K562 (cell line): Measurements from ENCODE around the gene GIMAP1. TPM values are rescaled to one million over a fixed set of nuclear protein-coding genes. Genes with fewer than 3 reads are reported as not detected.

Experiments
- ATAC-seq: fragments of 200-7000 bp; cut with Tn5 transposase; 3 replicates; pipeline ENCODE4 v1.9.1; 2020; ENCODE audit warnings: moderate library complexity
- BruUV-seq: library from RNA; stranded (reverse); fragments of 400-500 nt; replicated peaks from 2 replicates; lab custom pipeline; 2021; lab: Mats Ljungman, UMichigan
- CTCF ChIA-PET: fragments of 300-600 bp; formaldehyde crosslinking; extraction: SDS; loops from one replicate; lab custom pipeline; 2021; ENCODE audit warnings: low intra/inter-chr PET ratio; lab: Yijun Ruan, JAX
- POLR2A ChIA-PET: fragments of 300-600, 350-650 bp; sonication (Branson Sonifier 250); formaldehyde crosslinking; extraction: SDS; loops from one replicate; lab custom pipeline; 2021; ENCODE audit warnings: antibody characterized with exemption, inconsistent platforms; lab: Yijun Ruan, JAX
- DNase-seq, 4 experiments: peaks; one replicate each; pipeline versions ENCODE4 v3.0.0 to v3.0.0-alpha.2; 2011 to 2018; ENCODE audit warnings: low spot score in 3 of 4, mixed read lengths in 3 of 4; ENCODE audit errors: extremely low read depth in 1 of 4
- FAIRE-seq: peaks from 2 replicates; lab custom pipeline; 2011; peaks lifted over from hg19 to GRCh38; lab: Jason Lieb, UNC
- H2AFZ ChIP-seq: 2 replicates; pipeline ENCODE4 v1.6.0; 2011; ENCODE audit warnings: low read depth, low read length, control low read depth, inconsistent platforms
- H3K27ac ChIP-seq: fragments of 200-600 bp; 3 replicates; pipeline ENCODE4 v1.8.0; 2011; ENCODE audit warnings: low read depth, mild to moderate bottlenecking, control low read depth, inconsistent platforms, low read length, moderate library complexity, mixed read lengths; ENCODE audit errors: extremely low read depth
- H3K27me3 ChIP-seq, 2 experiments: fragments of 300-600 bp in 1 of 2; 2 replicates in 1 of 2; 3 replicates in 1 of 2; pipeline versions ENCODE4 v1.6.0 to v1.8.0; 2011; ENCODE audit warnings: inconsistent platforms in 2 of 2, low read length in 2 of 2, mild to moderate bottlenecking in 1 of 2, mixed read lengths in 1 of 2, moderate library complexity in 1 of 2; ENCODE audit not compliant: control insufficient read depth in 2 of 2, insufficient read depth in 2 of 2
- H3K36me3 ChIP-seq: fragments of 300-600 bp; 3 replicates; pipeline ENCODE4 v1.8.0; 2011; ENCODE audit warnings: mild to moderate bottlenecking, low read length, inconsistent platforms; ENCODE audit not compliant: control insufficient read depth, insufficient read depth
- H3K4me1 ChIP-seq, 2 experiments: fragments of 200-600 bp in 1 of 2; replicated peaks in 1 of 2; 2 replicates in 1 of 2; 3 replicates in 1 of 2; pipeline versions ENCODE4 v1.5.1 to v1.8.0; 2011; ENCODE audit warnings: inconsistent platforms in 2 of 2, low read length in 2 of 2, mild to moderate bottlenecking in 1 of 2, mixed read lengths in 1 of 2, moderate library complexity in 1 of 2; ENCODE audit not compliant: control insufficient read depth in 2 of 2, insufficient read depth in 2 of 2
- H3K4me2 ChIP-seq: 2 replicates; pipeline ENCODE4 v1.6.1; 2011; ENCODE audit warnings: low read length, control low read depth, inconsistent platforms, mixed read lengths; ENCODE audit not compliant: insufficient read depth
- H3K4me3 ChIP-seq: fragments of 200-600 bp; sonication (generic), shearing (Covaris generic); 2 replicates; pipeline ENCODE4 v1.5.1; 2016; ENCODE audit warnings: control low read depth, inconsistent platforms
- H3K79me2 ChIP-seq: fragments of 200-600 bp; 3 replicates; pipeline ENCODE4 v1.8.0; 2011; ENCODE audit warnings: low read length, inconsistent platforms; ENCODE audit not compliant: control insufficient read depth, insufficient read depth
- H3K9ac ChIP-seq, 2 experiments: 2 replicates each; pipeline versions ENCODE4 v1.6.0 to v1.6.1; 2011; ENCODE audit warnings: low read depth in 2 of 2, low read length in 2 of 2, control low read depth in 1 of 2, inconsistent platforms in 1 of 2, mild to moderate bottlenecking in 1 of 2, mixed read lengths in 1 of 2; ENCODE audit not compliant: insufficient read depth in 1 of 2
- H3K9me1 ChIP-seq: one replicate; pipeline ENCODE4 v1.6.0; 2011; ENCODE audit warnings: inconsistent platforms, mild to moderate bottlenecking, low read length, moderate library complexity; ENCODE audit not compliant: control insufficient read depth, insufficient read depth
- H3K9me3 ChIP-seq: replicated peaks from 2 replicates; pipeline ENCODE4 v1.5.1; 2011; ENCODE audit warnings: low read depth, low read length, inconsistent platforms; ENCODE audit not compliant: control insufficient read depth, insufficient read depth
- H4K20me1 ChIP-seq: replicated peaks from 2 replicates; pipeline ENCODE4 v1.6.1; 2011; ENCODE audit warnings: low read length, inconsistent platforms, mixed read lengths; ENCODE audit not compliant: control insufficient read depth, insufficient read depth
- BRD4 ChIP-seq: fragments of 200-600 bp; sonication (generic); IDR thresholded peaks from 2 replicates; pipeline ENCODE4 v1.6.1; 2017; ENCODE audit warnings: inconsistent platforms
- CEBPB ChIP-seq: fragments of 450-650 bp; IDR thresholded peaks from 2 replicates; pipeline ENCODE4 v1.6.1; 2016; ENCODE audit warnings: missing genetic modification characterization, missing compliant biosample characterization
- CEBPG ChIP-seq, 3 experiments: fragments of 200-800 bp in 1 of 3; sonication (Bioruptor generic) in 1 of 3; sonication (generic) in 1 of 3; formaldehyde crosslinking in 1 of 3; IDR thresholded peaks in 2 of 3; conservative IDR thresholded peaks in 1 of 3; 2 replicates each; pipeline versions ENCODE4 v1.6.1 to v1.8.0; 2016 to 2022; ENCODE audit warnings: missing compliant biosample characterization in 2 of 3, missing genetic modification characterization in 2 of 3, mild to moderate bottlenecking in 1 of 3, missing genetic modification reagents in 1 of 3
- FOXA3 ChIP-seq, 2 experiments: fragments of 450-650 bp in 1 of 2; sonication (generic) in 1 of 2; formaldehyde crosslinking; IDR thresholded peaks in 1 of 2; conservative IDR thresholded peaks in 1 of 2; 2 replicates each; pipeline versions ENCODE4 v1.4.0 to v1.8.0; 2020 to 2022; ENCODE audit warnings: mild to moderate bottlenecking in 2 of 2, missing genetic modification reagents in 1 of 2
- FOXP1 ChIP-seq: sonication (generic); formaldehyde crosslinking; IDR thresholded peaks from 2 replicates; pipeline ENCODE4 v1.8.0; 2022; ENCODE audit warnings: mild to moderate bottlenecking, missing genetic modification reagents
- HMG20B ChIP-seq: fragments of 250-450 bp; sonication (Bioruptor Pico); IDR thresholded peaks from 2 replicates; pipeline ENCODE4 v1.5.0; 2021; ENCODE audit warnings: mild to moderate bottlenecking
- KDM5B ChIP-seq: fragments of 200-600 bp; sonication (generic); IDR thresholded peaks from 2 replicates; pipeline ENCODE4 v1.6.1; 2012; ENCODE audit warnings: low read depth, mild to moderate bottlenecking, moderate library complexity, low read length, control low read depth, inconsistent platforms; ENCODE audit not compliant: insufficient replicate concordance
- NCOA1 ChIP-seq: fragments of 450-650 bp; IDR thresholded peaks from 2 replicates; pipeline ENCODE4 v1.6.1; 2016; ENCODE audit warnings: low read depth
- NR0B1 ChIP-seq: fragments of 450-650 bp; IDR thresholded peaks from one replicate; pipeline ENCODE4 v1.6.1; 2018; ENCODE audit warnings: mild to moderate bottlenecking, moderate library complexity; ENCODE audit not compliant: partially characterized antibody
- RHOXF2B ChIP-seq: fragments of 250-450 bp; sonication (Bioruptor Pico); conservative IDR thresholded peaks from 2 replicates; pipeline ENCODE4 v1.5.1; 2021
- SMAD3 ChIP-seq: fragments of 450-650 bp; formaldehyde crosslinking; conservative IDR thresholded peaks from 2 replicates; pipeline ENCODE4 v1.4.0; 2020; ENCODE audit warnings: mild to moderate bottlenecking
- TGIF2 ChIP-seq: sonication (generic); formaldehyde crosslinking; IDR thresholded peaks from 2 replicates; pipeline ENCODE4 v1.8.1; 2022; ENCODE audit warnings: mild to moderate bottlenecking, missing genetic modification reagents, moderate library complexity
- ZNF551 ChIP-seq: fragments of 250-450 bp; sonication (Bioruptor Pico); IDR thresholded peaks from 2 replicates; pipeline ENCODE4 v1.5.0; 2021; ENCODE audit warnings: mild to moderate bottlenecking, moderate library complexity
- WGBS: fragments of 100-300 bp; shearing (Covaris generic); methylation state at CpG from one replicate; pipeline ENCODE4 v1.1.6; 2016; ENCODE audit warnings: low coverage, mixed read lengths; ENCODE audit not compliant: insufficient coverage; ENCODE audit errors: missing lambda C conversion rate; 5-methylcytosine and 5-hydroxymethylcytosine counted together
- in situ Hi-C: fragments of 300-500 bp; cut with MboI; formaldehyde crosslinking; loops from 4 replicates; pipeline ENCODE4 v1.15.0; 2018; ENCODE audit warnings: inconsistent platforms, mixed read lengths
- intact Hi-C: fragments of 100-400 bp; cut with micrococcal nuclease; formaldehyde crosslinking; loops from 2 replicates; pipeline ENCODE4 v1.14.2; 2022
- polyA plus RNA-seq, 8 experiments: library from polyadenylated mRNA; depleted of rRNA in 4 of 8; stranded (reverse) in 5 of 8; unstranded in 3 of 8; fragments of >200 nt; fragmentation: Nextera tagmentation in 2 of 8; fragmentation: Illumina TruSeq in 1 of 8; extraction: Ambion mirVana in 2 of 8; extraction: Trizol in 1 of 8; gene quantifications; 2 replicates each; pipeline versions ENCODE4 v1.2.1 to v1.2.3, GENCODE V29; 2011 to 2014; ENCODE audit warnings: inconsistent platforms in 1 of 8, missing spikeins in 1 of 8
- total RNA-seq, 7 experiments: library from RNA; depleted of rRNA in 6 of 7; stranded (reverse); fragments of >200 nt in 6 of 7; fragmentation: Illumina TruSeq in 2 of 7; extraction: Trizol in 2 of 7; gene quantifications; 2 replicates each; pipeline versions ENCODE4 v1.2.1 to v1.2.3, GENCODE V29; 2011 to 2021; ENCODE audit warnings: low replicate concordance in 1 of 7

GIMAP1 gene
- total and polyA plus RNA-seq, 9 of the 15 experiments (the other 6 are each of a cell fraction or from before 2014, with no cell fraction given): 0.04 to 0.13 TPM; not detected in 7

- TF ChIP-seq RHOXF2B (no peak), HMG20B (CRISPR knock-in tag) (no peak), FOXA3 (CRISPR knock-in tag; conservative IDR thresholded peaks at IDR 0.05 in 1 of 2, IDR thresholded peaks at IDR 0.05 in 1 of 2) (peak in 1 of 2 experiments; percentile 57; a peak in 2 of 4 replicates), BRD4 (no peak), NR0B1 (no peak), ZNF551 (CRISPR knock-in tag) (no peak), TGIF2 (CRISPR knock-in tag) (no peak), KDM5B (no peak), FOXP1 (CRISPR knock-in tag) (no peak)
Observed at GRCh38 chr7:150739033-150739432, 22.6 kb downstream of the GIMAP1 start (continued).

GRCh38 chr7:150740053-150740452 is 23.6 kb downstream of the GIMAP1 start:
- Histone ChIP-seq H2AFZ (no peak overlapping the region), H3K27ac (no peak overlapping the region), H4K20me1 (no peaks in the 10 kb centered on the region), H3K9me3 (no peaks in the 10 kb centered on the region), H3K27me3 (peaks cover 7 to 34% of the 10 kb centered on the region in 2 experiments; a peak in 2 of 5 replicates), H3K79me2 (no peaks in the 10 kb centered on the region), H3K9ac (no peak overlapping the region), H3K4me2 (no peak overlapping the region), H3K4me3 (no peak overlapping the region), H3K36me3 (no peaks in the 10 kb centered on the region), H3K4me1 (no peaks in the 10 kb centered on the region; a peak in 1 of 5 replicates), H3K9me1 (no peaks in the 10 kb centered on the region)
- ChIA-PET CTCF (no interaction called here), POLR2A (interaction anchor here (0.7 kb wide), 1 partner anchor 10 kb away, joined by 3 read pairs; no protein-coding TSS in a partner anchor)
- FAIRE-seq (no peak), ATAC-seq (no peak), DNase-seq (no peak)
- TF ChIP-seq CEBPB (tag): peak; percentile 43; the same call in 1 of the 2 replicates
- no peak for TF ChIP-seq SMAD3 (CRISPR knock-in tag)
- TF ChIP-seq NCOA1: no peak
- TF ChIP-seq KDM5B: no peak
- no peak for TF ChIP-seq CEBPG (CRISPR knock-in tag; IDR thresholded peaks at IDR 0.05)
- peak in 1 of 2 experiments; percentile 59; a peak in 2 of 4 replicates for TF ChIP-seq CEBPG (tag; conservative IDR thresholded peaks at IDR 0.05 in 1 of 2, IDR thresholded peaks at IDR 0.05 in 1 of 2)
- intact Hi-C loops: no loop called here
- in situ Hi-C loops: no loop called here
- no TSS peak for BruUV-seq
- WGBS: under 1% methylated on average over 10 of the region's 10 CpGs
